ENCODE measurements around the gene ITGAV.

- TF ChIP-seq, protein P1, sequence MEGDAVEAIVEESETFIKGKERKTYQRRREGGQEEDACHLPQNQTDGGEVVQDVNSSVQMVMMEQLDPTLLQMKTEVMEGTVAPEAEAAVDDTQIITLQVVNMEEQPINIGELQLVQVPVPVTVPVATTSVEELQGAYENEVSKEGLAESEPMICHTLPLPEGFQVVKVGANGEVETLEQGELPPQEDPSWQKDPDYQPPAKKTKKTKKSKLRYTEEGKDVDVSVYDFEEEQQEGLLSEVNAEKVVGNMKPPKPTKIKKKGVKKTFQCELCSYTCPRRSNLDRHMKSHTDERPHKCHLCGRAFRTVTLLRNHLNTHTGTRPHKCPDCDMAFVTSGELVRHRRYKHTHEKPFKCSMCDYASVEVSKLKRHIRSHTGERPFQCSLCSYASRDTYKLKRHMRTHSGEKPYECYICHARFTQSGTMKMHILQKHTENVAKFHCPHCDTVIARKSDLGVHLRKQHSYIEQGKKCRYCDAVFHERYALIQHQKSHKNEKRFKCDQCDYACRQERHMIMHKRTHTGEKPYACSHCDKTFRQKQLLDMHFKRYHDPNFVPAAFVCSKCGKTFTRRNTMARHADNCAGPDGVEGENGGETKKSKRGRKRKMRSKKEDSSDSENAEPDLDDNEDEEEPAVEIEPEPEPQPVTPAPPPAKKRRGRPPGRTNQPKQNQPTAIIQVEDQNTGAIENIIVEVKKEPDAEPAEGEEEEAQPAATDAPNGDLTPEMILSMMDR (IDR thresholded peaks at IDR 0.05), result no peak
- no peak for TF ChIP-seq POLR2A (IDR thresholded peaks at IDR 0.05)
Observed at GRCh38 chr2:186546846-186547245, 43.0 kb upstream of the ITGAV start.
